ENCODE data around the gene LGALS9B.
"Not testable (repeated sequence)": the region's sequence is repeated elsewhere in the genome, so short reads cannot be mapped to it uniquely, and the experiment has no call there.

Gene LGALS9B
- 0 to 0.57 (median 0.16) reads per million in 18 experiments for total RNA-seq

DNA sequence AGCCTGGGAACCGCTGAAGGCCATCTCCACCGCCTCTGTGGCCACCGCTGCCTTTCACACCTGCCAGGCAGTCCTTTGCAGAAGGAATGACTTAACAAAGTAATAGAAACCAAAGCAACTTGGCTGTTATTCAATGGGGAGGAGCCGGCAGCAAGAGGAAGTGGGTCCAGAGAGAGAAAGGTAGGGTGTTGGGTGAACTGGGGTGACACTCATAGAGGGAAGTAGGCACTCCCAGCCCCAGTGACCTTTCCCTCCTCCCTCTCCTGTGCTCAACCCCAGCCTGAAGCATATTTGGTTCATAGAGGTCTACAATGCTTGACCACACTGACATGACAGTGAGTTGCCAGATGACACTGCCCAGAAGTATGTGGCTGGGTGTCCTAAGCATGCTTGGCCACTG lies at the start of gene LGALS9B:
Gene LGALS9B (minus strand): TSS at position 93 of the 400 bp plus-strand sequence. CDS start 69 bp downstream, at position 24.
- not testable (repeated sequence) for DNase-seq

- DNase-seq: not testable (repeated sequence)
Observed at GRCh38 chr17:20516986-20517385, 49.6 kb upstream of the LGALS9B start.

- not testable (repeated sequence) for DNase-seq
Observed at GRCh38 chr17:20515099-20515498, 47.8 kb upstream of the LGALS9B start.

GRCh38 chr17:20513539-20513938 lies 46.2 kb upstream of the LGALS9B start:
- DNase-seq: not testable (repeated sequence)

DNA sequence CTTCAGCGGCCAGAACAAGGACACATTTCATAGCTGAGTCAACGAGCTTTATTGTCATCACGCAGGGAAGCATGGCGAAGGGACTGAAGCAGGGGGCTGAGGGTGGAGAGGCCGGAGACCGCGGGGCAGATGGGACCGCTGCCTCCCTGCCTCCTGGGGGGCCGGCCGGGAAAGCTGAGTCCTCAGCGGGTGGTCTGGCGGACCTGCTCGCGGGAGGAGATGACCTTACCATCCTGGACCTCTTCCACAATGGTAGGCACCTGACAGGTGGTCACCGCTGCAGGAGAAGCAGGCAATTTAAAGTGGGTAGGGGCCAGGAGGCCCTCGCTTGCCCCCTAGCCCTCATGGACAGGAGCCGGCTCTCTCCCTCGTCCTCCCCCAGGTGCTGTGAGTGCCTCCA lies 45.0 kb upstream of the LGALS9B start:
- not testable (repeated sequence) for DNase-seq

GRCh38 chr17:20511778-20512177 lies 44.4 kb upstream of the LGALS9B start:
- not testable (repeated sequence) for DNase-seq

GRCh38 chr17:20505333-20505732 lies 38.0 kb upstream of the LGALS9B start:
- DNase-seq: not testable (repeated sequence)

- not testable (repeated sequence) for DNase-seq
Observed at GRCh38 chr17:20504388-20505066, 37.2 kb upstream of the LGALS9B start.

- DNase-seq: not testable (repeated sequence)
Observed at GRCh38 chr17:20501896-20502295, 34.6 kb upstream of the LGALS9B start.

- not testable (repeated sequence) for DNase-seq
Observed at GRCh38 chr17:20500346-20500745, 33.0 kb upstream of the LGALS9B start.

DNA sequence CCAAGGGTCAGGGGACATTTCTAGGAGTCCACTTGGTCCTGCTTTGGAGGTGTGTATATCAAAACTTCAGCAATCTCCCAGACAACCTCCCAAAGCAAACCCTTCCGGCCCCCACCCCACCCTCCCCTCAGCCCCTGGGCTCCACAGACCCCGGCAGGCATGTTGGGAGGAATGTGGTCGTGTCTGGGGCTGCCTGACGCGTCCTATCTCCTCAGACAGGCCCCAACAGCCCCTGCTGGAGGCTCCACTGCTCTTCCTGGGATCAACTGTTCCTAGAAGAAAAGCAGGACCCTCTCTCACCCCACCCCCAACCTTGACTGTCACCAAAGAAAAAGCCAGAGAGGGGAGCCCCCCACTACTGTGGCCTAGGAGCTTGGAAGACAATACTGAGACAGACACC lies 28.1 kb upstream of the LGALS9B start:
- DNase-seq: not testable (repeated sequence)

DNA sequence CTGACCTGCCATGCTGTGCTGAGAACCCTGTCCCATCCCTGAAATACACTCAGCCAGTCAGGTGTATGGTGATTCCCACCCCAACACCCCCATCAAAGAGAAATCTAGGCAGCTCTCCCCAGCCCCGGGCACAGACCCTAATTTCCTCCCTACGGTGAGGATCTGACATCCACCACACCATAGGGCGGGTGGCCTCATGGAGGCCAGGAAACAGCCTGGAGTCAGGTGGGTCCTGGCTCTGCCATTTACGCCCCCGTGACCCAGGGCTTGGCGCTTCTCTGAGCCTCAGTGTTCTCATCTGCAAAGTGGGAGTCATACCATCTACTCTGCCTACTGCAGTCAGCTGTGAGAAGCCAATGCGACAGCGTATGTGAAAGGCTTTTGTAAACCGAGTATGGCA lies 27.4 kb upstream of the LGALS9B start:
- DNase-seq: not testable (repeated sequence)

GRCh38 chr17:20494147-20494546 lies 26.8 kb upstream of the LGALS9B start:
- not testable (repeated sequence) for DNase-seq

- not testable (repeated sequence) for DNase-seq
Observed at GRCh38 chr17:20492971-20493370, 25.6 kb upstream of the LGALS9B start.

GRCh38 chr17:20492099-20492498 lies 24.8 kb upstream of the LGALS9B start:
- DNase-seq: not testable (repeated sequence)

DNA sequence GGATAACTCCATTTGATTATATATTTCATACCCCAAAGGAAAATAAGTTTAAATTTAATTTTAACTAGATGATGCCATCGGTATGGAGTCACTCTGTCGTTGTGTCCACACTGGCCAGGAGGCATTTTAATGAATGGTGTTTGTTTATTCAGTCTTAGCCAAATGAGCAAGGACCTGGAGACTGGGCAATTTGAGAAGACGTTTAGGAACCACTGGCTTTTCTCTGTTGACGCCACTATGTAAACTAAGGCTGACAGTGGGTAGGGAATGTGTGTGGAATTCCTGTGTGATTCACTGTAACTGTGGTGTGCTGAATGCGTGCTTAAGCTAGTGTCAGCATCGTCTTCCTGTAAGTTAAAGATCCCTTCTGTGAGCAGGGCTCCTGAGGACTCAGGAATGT lies 17.6 kb upstream of the LGALS9B start:
- not testable (repeated sequence) for DNase-seq

- DNase-seq: not testable (repeated sequence)
Observed at GRCh38 chr17:20479889-20480591, 12.7 kb upstream of the LGALS9B start.

DNA sequence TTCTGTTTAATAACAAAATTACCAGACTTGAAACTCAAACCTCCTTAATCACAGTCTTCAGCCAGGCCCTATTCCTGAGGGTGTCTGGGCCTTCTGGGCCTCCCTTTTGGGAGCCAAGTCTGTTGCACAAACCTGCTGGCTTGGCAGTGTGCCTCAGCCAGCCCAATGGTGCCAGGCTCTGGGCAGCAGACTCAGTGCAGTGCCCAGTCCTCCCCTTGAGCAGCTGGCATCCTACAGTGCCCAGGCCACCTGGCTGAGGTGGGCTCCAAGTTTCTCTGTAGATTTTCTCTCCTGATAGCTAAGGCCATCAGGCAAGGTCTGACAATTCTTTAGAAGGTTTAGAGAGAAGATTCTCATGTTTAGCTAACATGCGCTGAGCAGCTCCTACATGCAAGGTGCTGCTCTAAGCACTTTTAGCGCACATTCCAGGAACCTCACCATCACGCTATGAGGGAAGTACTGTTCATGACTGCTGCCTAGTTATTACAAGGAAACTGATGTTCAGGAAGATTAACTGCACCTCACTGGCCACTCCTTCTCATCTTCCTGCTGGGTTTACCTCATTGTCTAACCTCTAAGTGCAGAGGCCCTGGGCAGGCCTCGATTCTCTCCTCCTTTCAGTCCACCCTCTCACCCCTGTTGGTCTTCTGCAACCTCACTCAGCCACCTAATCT lies 10.2 kb upstream of the LGALS9B start:
- not testable (repeated sequence) for DNase-seq

GRCh38 chr17:20475137-20475831 lies 7.9 kb upstream of the LGALS9B start:
- not testable (repeated sequence) for DNase-seq

- DNase-seq: not testable (repeated sequence)
Observed at GRCh38 chr17:20474081-20474480, 6.7 kb upstream of the LGALS9B start.

- DNase-seq: not testable (repeated sequence)
Observed at GRCh38 chr17:20469946-20470345, 2.6 kb upstream of the LGALS9B start.

DNA sequence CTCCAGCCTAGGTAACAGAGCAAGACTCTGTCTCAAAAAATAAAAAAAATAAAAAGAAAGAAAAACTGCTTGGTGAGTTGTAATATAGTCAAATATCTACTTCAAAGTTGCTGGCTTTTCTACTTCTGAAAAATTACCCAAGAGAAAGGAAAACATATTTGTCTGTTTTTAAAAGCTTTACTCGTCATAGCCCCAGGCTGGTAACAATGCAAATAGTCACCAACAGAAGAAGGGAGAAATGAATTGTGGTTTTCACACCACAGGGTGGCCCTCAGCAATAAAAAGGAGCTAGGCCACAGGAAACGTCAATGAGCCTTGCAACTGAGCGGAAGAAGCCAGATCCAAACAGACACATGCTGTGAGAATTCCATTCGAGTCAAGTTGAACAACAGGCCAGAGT lies 1.8 kb upstream of the LGALS9B start:
- DNase-seq: not testable (repeated sequence)

DNA sequence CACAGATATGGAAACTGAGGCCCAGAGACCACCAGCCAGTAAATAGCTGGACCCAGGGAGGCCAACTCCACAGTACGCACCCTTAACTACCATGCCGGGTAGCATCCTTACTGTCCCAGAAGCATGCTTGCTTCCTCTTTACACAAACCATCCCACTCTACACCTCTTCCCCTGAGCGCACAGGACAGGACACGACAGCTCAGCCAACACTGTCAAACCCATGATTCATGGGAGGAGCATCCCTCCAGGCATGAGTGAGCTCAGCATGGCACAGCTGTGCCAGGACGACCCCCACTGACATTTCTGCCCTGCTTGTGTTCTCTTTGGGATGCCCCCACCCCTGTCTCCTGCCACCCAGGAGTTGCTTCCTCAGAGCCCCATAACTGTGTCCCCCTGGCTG lies 340 bp downstream of the LGALS9B start:
- DNase-seq: peak; percentile 2 to 70
